GM12878 (cell line): Measurements from ENCODE around the gene LPAR3. TPM values are rescaled to one million over a fixed set of nuclear protein-coding genes. Genes with fewer than 3 reads are reported as not detected.

Experiments
- ATAC-seq: fragments of 200-7000 bp; cut with Tn5 transposase; 3 replicates; pipeline ENCODE4 v1.9.1; 2020; ENCODE audit warnings: mild to moderate bottlenecking, moderate library complexity
- BruUV-seq: library from RNA; stranded (reverse); fragments of 400-500 nt; replicated peaks from 2 replicates; lab custom pipeline; 2021; lab: Mats Ljungman, UMichigan
- CTCF ChIA-PET: fragments of 300-600 bp; sonication (Branson Sonifier 250); formaldehyde crosslinking; extraction: SDS; loops from one replicate; lab custom pipeline; 2021; ENCODE audit warnings: inconsistent platforms; lab: Yijun Ruan, JAX
- POLR2A ChIA-PET: fragments of 350-600 bp; formaldehyde crosslinking; extraction: SDS; loops from one replicate; lab custom pipeline; 2021; ENCODE audit warnings: inconsistent platforms; lab: Charles Lee
- RAD21 ChIA-PET: fragments of 300-600 bp; sonication (Branson Sonifier 250); formaldehyde crosslinking; loops from one replicate; lab custom pipeline; 2023; ENCODE audit warnings: antibody characterized with exemption; ENCODE audit not compliant: unreplicated experiment; lab: Charles Lee
- SMC1A ChIA-PET: fragments of 300-600 bp; sonication (Branson Sonifier 250); formaldehyde crosslinking; loops from one replicate; lab custom pipeline; 2023; ENCODE audit not compliant: unreplicated experiment, uncharacterized antibody; lab: Charles Lee
- DNase-seq: peaks from one replicate; pipeline ENCODE4 v3.0.0-alpha.2; 2011; ENCODE audit warnings: low read depth, low spot score
- FAIRE-seq: peaks from 3 replicates; lab custom pipeline; 2011; peaks lifted over from hg19 to GRCh38; lab: Jason Lieb, UNC
- H2AFZ ChIP-seq: 2 replicates; pipeline ENCODE4 v1.6.0; 2011; ENCODE audit warnings: low read depth, low read length, control low read depth; ENCODE audit not compliant: control insufficient read depth
- H3K27ac ChIP-seq: 2 replicates; pipeline ENCODE4 v1.5.1; 2011; ENCODE audit warnings: control low read depth; ENCODE audit not compliant: control insufficient read depth, insufficient read depth
- H3K27me3 ChIP-seq, 2 experiments: replicated peaks in 1 of 2; 2 replicates each; pipeline versions ENCODE4 v1.6.0 to v1.6.1; 2011; ENCODE audit warnings: low read length in 1 of 2; ENCODE audit not compliant: control insufficient read depth in 2 of 2, insufficient read depth in 2 of 2
- H3K36me3 ChIP-seq, 2 experiments: 2 replicates each; pipeline ENCODE4 v1.5.1; 2011; ENCODE audit warnings: low read length in 1 of 2; ENCODE audit not compliant: control insufficient read depth in 2 of 2, insufficient read depth in 2 of 2
- H3K4me1 ChIP-seq: 2 replicates; pipeline ENCODE4 v1.6.1; 2011; ENCODE audit warnings: mild to moderate bottlenecking, low read length, moderate library complexity, mixed read lengths; ENCODE audit not compliant: control insufficient read depth, insufficient read depth
- H3K4me2 ChIP-seq: 2 replicates; pipeline ENCODE4 v1.6.0; 2011; ENCODE audit warnings: control low read depth; ENCODE audit not compliant: control insufficient read depth, insufficient read depth
- H3K4me3 ChIP-seq: fragments of 200-600 bp; sonication (generic); 2 replicates; pipeline ENCODE4 v1.5.1; 2016
- H3K79me2 ChIP-seq: 2 replicates; pipeline ENCODE4 v1.6.0; 2011; ENCODE audit warnings: low read length; ENCODE audit not compliant: control insufficient read depth, insufficient read depth
- H3K9ac ChIP-seq: 2 replicates; pipeline ENCODE4 v1.8.0; 2011; ENCODE audit warnings: low read length, control low read depth, mixed read lengths; ENCODE audit not compliant: control insufficient read depth, insufficient read depth
- H3K9me3 ChIP-seq: replicated peaks from 3 replicates; pipeline ENCODE4 v1.5.1; 2011; ENCODE audit warnings: mild to moderate bottlenecking, low read length; ENCODE audit not compliant: control insufficient read depth, insufficient read depth
- H4K20me1 ChIP-seq: 2 replicates; pipeline ENCODE4 v1.6.0; 2011; ENCODE audit not compliant: control insufficient read depth, insufficient read depth
- ASH2L ChIP-seq: fragments of 300-600, 200-600 bp; sonication (generic); IDR thresholded peaks from 2 replicates; pipeline ENCODE4 v1.6.1; 2017; ENCODE audit warnings: low read depth, mild to moderate bottlenecking, borderline replicate concordance
- KLF5 ChIP-seq: fragments of 450-650 bp; IDR thresholded peaks from 2 replicates; pipeline ENCODE4 v1.6.1; 2014; ENCODE audit warnings: mild to moderate bottlenecking; ENCODE audit not compliant: partially characterized antibody
- NFIC ChIP-seq: IDR thresholded peaks from 2 replicates; pipeline ENCODE4 v1.6.1; 2012; ENCODE audit warnings: low read depth, mild to moderate bottlenecking, inconsistent platforms, low read length, moderate library complexity
- PAX8 ChIP-seq: fragments of 450-650 bp; IDR thresholded peaks from 2 replicates; pipeline ENCODE4 v1.6.1; 2017; ENCODE audit warnings: mild to moderate bottlenecking, moderate library complexity
- PML ChIP-seq: IDR thresholded peaks from 2 replicates; pipeline ENCODE4 v1.6.1; 2012; ENCODE audit warnings: low read length, inconsistent platforms
- RAD21 ChIP-seq: IDR thresholded peaks from 2 replicates; pipeline ENCODE4 v1.6.1; 2011; ENCODE audit warnings: mild to moderate bottlenecking, low read depth, low read length, moderate library complexity; ENCODE audit not compliant: insufficient read depth
- YY1 ChIP-seq: IDR thresholded peaks from 2 replicates; pipeline ENCODE4 v1.6.1; 2011; ENCODE audit warnings: low read depth, mild to moderate bottlenecking, low read length
- WGBS: methylation state at CpG from one replicate; pipeline ENCODE4 v1.1.6; 2016; ENCODE audit warnings: low lambda C conversion rate; ENCODE audit not compliant: insufficient replicate concordance, insufficient coverage; ENCODE audit errors: missing lambda C conversion rate; 5-methylcytosine and 5-hydroxymethylcytosine counted together
- in situ Hi-C: fragments of 300-500 bp; cut with MboI; formaldehyde crosslinking; loops from 9 replicates; pipeline ENCODE4 v1.14.3; 2018; ENCODE audit warnings: mixed read lengths
- intact Hi-C: fragments of 100-400 bp; cut with micrococcal nuclease; formaldehyde crosslinking; loops from one replicate; pipeline ENCODE4 v1.14.2; 2022; ENCODE audit not compliant: unreplicated experiment
- polyA plus RNA-seq, 11 experiments: library from polyadenylated mRNA; depleted of rRNA in 4 of 11; unstranded in 6 of 11; stranded (reverse) in 5 of 11; fragments of >200 nt; fragmentation: Nextera tagmentation in 4 of 11; fragmentation: Illumina TruSeq in 1 of 11; extraction: Ambion mirVana in 4 of 11; extraction: Trizol in 1 of 11; gene quantifications; 1 replicate in 1 of 11; 2 replicates in 10 of 11; pipeline versions ENCODE4 v1.2.1 to v1.2.3, GENCODE V29; 2011 to 2016; ENCODE audit warnings: inconsistent platforms in 2 of 11, missing spikeins in 2 of 11, low read depth in 1 of 11
- total RNA-seq, 4 experiments: library from RNA; depleted of rRNA in 3 of 4; stranded (reverse); fragments of >200 nt in 3 of 4; fragmentation: Illumina TruSeq in 1 of 4; extraction: Trizol in 1 of 4; gene quantifications; 2 replicates each; pipeline versions ENCODE4 v1.2.1 to v1.2.3, GENCODE V29; 2013 to 2021
- TF ChIP-seq, protein P1 (sequence below): fragments of 450-650 bp; IDR thresholded peaks from 2 replicates; pipeline ENCODE4 v1.6.1; 2017; ENCODE audit warnings: antibody characterized with exemption, mild to moderate bottlenecking, moderate library complexity
- TF ChIP-seq, protein P2 (sequence below): IDR thresholded peaks from 2 replicates; pipeline ENCODE4 v1.6.1; 2011; ENCODE audit warnings: mild to moderate bottlenecking, low read depth, low read length, moderate library complexity; ENCODE audit not compliant: insufficient replicate concordance
- TF ChIP-seq, protein P3 (sequence below): fragments of 450-650 bp; IDR thresholded peaks from 2 replicates; pipeline ENCODE4 v1.6.1; 2017; ENCODE audit warnings: mild to moderate bottlenecking, moderate library complexity
- TF ChIP-seq, protein P4 (sequence below): IDR thresholded peaks from 2 replicates; pipeline ENCODE4 v1.6.1; 2011; ENCODE audit warnings: low read depth, mild to moderate bottlenecking, low read length, moderate library complexity, borderline replicate concordance; ENCODE audit errors: extremely low read depth
- TF ChIP-seq, protein P5 (sequence below): fragments of 450-650 bp; IDR thresholded peaks from 2 replicates; pipeline ENCODE4 v1.6.1; 2018; ENCODE audit warnings: borderline replicate concordance, mild to moderate bottlenecking; ENCODE audit not compliant: partially characterized antibody

LPAR3 gene
- total and polyA plus RNA-seq, 10 of the 15 experiments (the other 5 are each of a cell fraction or from before 2014, with no cell fraction given): 0.03 to 0.31 (median 0.09) TPM; not detected in 3

DNA sequence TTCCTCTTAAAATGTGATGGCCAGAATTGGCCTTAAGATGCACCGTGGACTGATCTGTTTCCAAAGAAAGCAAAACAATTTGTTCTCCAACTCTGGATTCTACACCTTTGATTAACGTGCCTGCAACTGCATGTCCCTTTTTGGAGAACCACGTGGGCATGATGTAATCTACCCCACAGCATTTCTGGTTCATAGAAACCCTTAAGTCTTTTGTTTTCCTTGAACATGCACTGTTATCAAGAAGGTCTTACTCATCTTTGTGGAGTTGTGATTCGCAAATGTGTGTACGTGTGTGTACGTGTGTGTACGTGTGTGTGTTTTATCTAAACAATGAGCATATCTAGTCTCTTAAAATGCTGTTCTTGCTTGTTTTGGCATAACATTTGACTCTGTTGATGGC lies 57.8 kb downstream of the LPAR3 start:
- intact Hi-C loops: no loop called here
- in situ Hi-C loops: no loop called here
- POLR2A ChIA-PET: no interaction called here
- Histone ChIP-seq H2AFZ (no peak overlapping the region), H3K27ac (no peak overlapping the region), H3K4me3 (no peak overlapping the region), H4K20me1 (no peaks in the 10 kb centered on the region), H3K36me3 (no peaks in the 10 kb centered on the region), H3K4me1 (no peaks in the 10 kb centered on the region), H3K4me2 (no peak overlapping the region), H3K27me3 (0 out of 4 replicates have a peak, but pooled peaks cover 0 to 2% of the 10 kb centered on the region in 2 experiments), H3K79me2 (no peaks in the 10 kb centered on the region), H3K9me3 (no peaks in the 10 kb centered on the region), H3K9ac (no peak overlapping the region)
- DNase-seq (no peak), FAIRE-seq (no peak), ATAC-seq (no peak)
- CTCF ChIA-PET: interaction anchor here (1.8 kb wide), 1 partner anchor 100 kb away, joined by 5 read pairs; no protein-coding TSS in a partner anchor
- WGBS: 30% methylated on average over 7 of the region's 7 CpGs
- no TSS peak for BruUV-seq
- RAD21 ChIA-PET: no interaction called here
- SMC1A ChIA-PET: interaction anchor here (1.2 kb wide), 1 partner anchor 38 kb away, joined by 3 read pairs; no protein-coding TSS in a partner anchor
- TF ChIP-seq, protein P1, sequence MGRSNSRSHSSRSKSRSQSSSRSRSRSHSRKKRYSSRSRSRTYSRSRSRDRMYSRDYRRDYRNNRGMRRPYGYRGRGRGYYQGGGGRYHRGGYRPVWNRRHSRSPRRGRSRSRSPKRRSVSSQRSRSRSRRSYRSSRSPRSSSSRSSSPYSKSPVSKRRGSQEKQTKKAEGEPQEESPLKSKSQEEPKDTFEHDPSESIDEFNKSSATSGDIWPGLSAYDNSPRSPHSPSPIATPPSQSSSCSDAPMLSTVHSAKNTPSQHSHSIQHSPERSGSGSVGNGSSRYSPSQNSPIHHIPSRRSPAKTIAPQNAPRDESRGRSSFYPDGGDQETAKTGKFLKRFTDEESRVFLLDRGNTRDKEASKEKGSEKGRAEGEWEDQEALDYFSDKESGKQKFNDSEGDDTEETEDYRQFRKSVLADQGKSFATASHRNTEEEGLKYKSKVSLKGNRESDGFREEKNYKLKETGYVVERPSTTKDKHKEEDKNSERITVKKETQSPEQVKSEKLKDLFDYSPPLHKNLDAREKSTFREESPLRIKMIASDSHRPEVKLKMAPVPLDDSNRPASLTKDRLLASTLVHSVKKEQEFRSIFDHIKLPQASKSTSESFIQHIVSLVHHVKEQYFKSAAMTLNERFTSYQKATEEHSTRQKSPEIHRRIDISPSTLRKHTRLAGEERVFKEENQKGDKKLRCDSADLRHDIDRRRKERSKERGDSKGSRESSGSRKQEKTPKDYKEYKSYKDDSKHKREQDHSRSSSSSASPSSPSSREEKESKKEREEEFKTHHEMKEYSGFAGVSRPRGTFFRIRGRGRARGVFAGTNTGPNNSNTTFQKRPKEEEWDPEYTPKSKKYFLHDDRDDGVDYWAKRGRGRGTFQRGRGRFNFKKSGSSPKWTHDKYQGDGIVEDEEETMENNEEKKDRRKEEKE: no peak
- no peak for TF ChIP-seq KLF5
- TF ChIP-seq PML: no peak
- no peak for TF ChIP-seq YY1
- TF ChIP-seq, protein P2, sequence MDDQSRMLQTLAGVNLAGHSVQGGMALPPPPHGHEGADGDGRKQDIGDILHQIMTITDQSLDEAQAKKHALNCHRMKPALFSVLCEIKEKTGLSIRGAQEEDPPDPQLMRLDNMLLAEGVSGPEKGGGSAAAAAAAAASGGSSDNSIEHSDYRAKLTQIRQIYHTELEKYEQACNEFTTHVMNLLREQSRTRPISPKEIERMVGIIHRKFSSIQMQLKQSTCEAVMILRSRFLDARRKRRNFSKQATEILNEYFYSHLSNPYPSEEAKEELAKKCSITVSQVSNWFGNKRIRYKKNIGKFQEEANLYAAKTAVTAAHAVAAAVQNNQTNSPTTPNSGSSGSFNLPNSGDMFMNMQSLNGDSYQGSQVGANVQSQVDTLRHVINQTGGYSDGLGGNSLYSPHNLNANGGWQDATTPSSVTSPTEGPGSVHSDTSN: no peak
- no peak for TF ChIP-seq RAD21
- TF ChIP-seq, protein P3, sequence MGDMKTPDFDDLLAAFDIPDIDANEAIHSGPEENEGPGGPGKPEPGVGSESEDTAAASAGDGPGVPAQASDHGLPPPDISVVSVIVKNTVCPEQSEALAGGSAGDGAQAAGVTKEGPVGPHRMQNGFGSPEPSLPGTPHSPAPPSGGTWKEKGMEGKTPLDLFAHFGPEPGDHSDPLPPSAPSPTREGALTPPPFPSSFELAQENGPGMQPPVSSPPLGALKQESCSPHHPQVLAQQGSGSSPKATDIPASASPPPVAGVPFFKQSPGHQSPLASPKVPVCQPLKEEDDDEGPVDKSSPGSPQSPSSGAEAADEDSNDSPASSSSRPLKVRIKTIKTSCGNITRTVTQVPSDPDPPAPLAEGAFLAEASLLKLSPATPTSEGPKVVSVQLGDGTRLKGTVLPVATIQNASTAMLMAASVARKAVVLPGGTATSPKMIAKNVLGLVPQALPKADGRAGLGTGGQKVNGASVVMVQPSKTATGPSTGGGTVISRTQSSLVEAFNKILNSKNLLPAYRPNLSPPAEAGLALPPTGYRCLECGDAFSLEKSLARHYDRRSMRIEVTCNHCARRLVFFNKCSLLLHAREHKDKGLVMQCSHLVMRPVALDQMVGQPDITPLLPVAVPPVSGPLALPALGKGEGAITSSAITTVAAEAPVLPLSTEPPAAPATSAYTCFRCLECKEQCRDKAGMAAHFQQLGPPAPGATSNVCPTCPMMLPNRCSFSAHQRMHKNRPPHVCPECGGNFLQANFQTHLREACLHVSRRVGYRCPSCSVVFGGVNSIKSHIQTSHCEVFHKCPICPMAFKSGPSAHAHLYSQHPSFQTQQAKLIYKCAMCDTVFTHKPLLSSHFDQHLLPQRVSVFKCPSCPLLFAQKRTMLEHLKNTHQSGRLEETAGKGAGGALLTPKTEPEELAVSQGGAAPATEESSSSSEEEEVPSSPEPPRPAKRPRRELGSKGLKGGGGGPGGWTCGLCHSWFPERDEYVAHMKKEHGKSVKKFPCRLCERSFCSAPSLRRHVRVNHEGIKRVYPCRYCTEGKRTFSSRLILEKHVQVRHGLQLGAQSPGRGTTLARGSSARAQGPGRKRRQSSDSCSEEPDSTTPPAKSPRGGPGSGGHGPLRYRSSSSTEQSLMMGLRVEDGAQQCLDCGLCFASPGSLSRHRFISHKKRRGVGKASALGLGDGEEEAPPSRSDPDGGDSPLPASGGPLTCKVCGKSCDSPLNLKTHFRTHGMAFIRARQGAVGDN: no peak
- TF ChIP-seq NFIC: no peak
- TF ChIP-seq, protein P4, sequence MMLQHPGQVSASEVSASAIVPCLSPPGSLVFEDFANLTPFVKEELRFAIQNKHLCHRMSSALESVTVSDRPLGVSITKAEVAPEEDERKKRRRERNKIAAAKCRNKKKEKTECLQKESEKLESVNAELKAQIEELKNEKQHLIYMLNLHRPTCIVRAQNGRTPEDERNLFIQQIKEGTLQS: no peak
- TF ChIP-seq PAX8: no peak
- TF ChIP-seq ASH2L: no peak
- TF ChIP-seq, protein P5, sequence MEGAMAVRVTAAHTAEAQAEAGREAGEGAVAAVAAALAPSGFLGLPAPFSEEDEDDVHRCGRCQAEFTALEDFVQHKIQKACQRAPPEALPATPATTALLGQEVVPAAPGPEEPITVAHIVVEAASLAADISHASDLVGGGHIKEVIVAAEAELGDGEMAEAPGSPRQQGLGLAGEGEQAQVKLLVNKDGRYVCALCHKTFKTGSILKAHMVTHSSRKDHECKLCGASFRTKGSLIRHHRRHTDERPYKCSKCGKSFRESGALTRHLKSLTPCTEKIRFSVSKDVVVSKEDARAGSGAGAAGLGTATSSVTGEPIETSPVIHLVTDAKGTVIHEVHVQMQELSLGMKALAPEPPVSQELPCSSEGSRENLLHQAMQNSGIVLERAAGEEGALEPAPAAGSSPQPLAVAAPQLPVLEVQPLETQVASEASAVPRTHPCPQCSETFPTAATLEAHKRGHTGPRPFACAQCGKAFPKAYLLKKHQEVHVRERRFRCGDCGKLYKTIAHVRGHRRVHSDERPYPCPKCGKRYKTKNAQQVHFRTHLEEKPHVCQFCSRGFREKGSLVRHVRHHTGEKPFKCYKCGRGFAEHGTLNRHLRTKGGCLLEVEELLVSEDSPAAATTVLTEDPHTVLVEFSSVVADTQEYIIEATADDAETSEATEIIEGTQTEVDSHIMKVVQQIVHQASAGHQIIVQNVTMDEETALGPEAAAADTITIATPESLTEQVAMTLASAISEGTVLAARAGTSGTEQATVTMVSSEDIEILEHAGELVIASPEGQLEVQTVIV: no peak
